HG03066 (cell line): Measurements from ENCODE around the gene OR6B2.

Experiments
- ATAC-seq: cut with Tn5 transposase; IDR thresholded peaks from one replicate; pipeline ENCODE4 v1.9.1; 2021; ENCODE audit warnings: low read depth; ENCODE audit not compliant: unreplicated experiment

OR6B2 gene

DNA sequence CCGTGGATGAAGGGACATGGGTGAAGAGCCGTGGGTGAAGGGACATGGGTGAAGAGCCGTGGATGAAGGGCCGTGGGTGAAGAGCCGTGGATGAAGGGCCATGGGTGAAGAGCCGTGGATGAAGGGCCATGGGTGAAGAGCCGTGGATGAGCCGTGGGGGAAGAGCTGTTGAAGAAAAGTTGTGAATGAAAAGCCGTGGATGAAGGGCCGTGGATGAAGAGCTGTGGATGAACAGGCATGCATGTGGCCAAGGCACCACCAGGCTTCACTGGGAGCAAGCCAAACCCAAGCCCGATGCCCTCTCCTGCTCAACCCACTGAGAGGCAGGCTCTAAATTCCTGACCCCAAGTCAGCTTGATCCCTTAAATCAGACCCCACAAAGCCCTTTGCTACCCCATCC, 12.5 kb upstream of the OR6B2 start:
- ATAC-seq = no peak

DNA sequence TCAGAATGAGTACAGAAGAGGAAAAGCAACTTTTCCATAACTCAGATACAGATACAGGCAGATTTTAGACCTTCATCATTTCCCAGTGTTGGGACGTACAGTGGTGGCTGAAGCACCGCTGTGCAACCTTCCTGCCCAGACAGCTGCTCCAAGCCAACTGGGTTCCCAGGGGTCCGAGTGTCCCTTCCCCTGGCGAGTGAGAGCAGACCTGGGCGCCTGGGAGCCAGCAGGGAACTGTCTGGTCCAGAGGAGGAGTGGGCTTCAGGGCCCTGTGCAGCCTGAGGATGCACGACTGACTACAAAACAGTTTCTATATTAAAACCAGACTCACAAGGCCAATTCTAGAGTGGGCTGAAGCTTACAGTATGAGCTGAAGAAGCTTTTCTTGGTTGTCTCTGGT, 11.1 kb upstream of the OR6B2 start:
- no peak for ATAC-seq

DNA sequence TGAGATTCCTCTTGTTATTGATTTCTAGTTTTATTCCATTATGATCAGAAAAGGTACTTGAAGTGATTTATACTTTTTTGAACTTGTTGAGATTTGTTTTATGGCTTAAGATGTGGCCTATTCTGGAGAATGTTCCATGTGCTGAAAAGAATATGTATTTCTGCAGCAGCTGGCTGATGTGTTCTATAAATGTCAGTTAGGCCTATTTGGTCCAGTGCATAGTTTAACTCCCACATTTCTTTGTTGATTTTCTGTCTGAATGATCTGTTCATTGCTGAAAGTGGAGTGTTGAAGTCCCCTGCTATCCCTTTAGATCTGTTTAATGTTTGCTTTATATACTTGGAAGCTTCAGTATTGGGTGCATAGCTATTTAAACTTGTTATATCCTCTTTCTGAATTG, 7.1 kb upstream of the OR6B2 start:
- ATAC-seq = no peak

DNA sequence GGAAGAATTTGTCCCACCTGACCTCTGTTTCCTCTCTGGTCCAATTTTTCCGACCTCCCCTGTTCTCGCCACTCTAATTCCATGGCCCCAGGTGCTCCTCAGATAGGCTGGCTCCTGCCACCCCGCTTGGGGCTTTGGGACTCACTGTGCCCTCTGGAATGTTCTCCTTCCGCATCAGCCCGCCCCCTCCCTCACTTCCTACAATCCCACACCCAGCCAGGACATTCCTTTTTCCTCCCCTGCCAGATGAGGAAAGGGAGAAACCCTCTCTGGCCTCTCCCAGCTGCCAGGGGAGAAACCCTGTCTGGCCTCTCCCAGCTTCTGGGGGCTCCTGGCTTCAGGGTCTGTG, 3.1 kb upstream of the OR6B2 start:
- no peak for ATAC-seq

- ATAC-seq = no peak
Measured at GRCh38 chr2:240032406-240033329, 2.4 kb upstream of the OR6B2 start.

DNA sequence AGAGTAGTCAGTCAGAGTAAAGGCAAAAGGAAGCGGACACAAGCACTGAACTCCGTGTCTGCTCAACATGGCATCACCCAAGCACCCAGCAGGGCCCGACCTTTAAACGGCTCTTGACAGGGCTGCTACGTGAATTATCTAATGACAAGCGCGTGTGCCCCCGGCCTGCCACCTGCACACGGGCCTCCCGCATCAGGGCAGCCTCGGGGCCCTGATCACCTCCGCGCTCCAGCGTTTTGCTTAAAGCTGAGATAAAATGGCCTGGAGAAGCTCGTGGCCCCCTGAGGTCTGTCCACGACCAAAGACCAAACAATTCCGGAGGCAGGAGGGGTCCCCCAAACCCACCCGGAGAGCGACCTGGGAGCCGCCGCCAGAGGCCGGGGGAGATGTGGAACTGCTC, 5.5 kb downstream of the OR6B2 start:
- ATAC-seq = peak; percentile 16

DNA sequence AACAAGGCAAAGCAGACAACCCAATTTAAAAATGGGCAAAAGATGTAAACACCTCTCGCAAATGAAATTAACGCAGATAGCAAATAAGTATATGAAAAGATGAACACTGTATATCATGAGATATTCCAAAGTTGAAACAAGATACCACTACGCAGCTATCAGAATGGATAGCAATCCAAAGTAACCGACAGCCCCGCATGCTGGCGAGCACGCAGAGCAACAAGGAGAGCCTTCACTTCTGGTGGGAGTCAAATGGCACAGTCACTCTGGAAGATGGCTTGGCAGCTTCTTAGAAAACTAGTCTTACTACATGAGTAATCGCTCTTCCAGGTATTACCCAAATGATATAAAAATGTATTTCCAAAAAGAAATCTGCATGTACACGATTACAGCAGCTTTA, 6.4 kb downstream of the OR6B2 start:
- no peak for ATAC-seq

GRCh38 chr2:240021488-240022104, 8.6 kb downstream of the OR6B2 start:
- no peak for ATAC-seq

GRCh38 chr2:240018071-240018750, 12.0 kb downstream of the OR6B2 start:
- no peak for ATAC-seq

DNA sequence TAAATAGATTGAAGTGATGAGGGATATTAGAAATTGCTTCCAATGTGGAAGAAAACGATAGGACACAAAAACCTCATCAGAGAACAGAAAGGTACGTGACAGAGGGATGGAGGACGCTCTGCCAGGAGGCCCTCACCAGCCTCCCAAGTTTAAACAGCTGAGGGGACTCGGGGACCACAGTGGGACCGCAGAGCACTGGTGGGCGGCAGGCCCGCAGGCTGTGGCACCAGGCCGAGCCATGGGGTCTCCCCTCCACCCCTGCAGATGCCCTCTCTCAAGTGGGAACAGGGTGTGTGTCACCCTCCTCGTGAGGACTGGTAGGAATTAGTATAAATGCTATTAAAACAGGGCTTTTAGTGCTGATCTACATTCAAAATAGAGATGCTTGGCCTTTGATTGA, 15.9 kb downstream of the OR6B2 start:
- ATAC-seq = no peak

DNA sequence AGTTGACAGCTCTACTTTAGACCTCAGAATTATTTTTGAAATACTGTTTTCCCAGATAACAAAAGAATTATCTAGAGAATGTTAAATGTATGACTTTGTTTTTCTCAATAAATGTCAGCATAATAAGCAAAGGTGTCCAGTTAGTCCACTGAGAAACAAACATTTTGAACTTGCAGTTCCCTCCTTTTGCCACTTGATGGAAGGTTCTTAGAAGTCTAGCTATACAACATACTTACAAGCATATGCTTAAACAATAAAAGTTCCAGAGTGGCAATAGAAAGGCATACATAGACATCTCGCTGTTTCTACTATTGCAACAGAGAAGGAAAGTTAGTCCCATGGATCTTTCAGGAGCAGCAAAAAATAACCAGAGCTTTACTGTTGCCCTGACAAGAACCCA, 16.9 kb downstream of the OR6B2 start:
- no peak for ATAC-seq

DNA sequence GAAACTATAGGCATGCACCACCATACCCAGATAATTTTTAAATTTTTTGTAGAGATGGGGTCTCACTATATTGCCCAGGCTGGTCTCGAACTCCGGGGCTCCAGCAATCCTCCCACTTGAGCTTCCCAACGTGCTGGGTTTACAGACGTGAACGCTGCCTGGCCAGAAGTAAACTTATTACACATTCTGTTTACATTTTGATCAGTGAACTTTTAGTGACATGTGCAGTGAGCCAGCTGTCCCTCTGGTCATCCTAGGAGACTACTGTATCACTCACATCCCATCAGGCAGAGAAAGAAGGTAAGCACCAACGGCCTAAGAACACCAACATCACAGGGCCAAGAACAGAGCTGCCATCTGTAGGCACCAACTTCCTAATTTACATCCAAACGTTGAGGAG, 27.2 kb downstream of the OR6B2 start:
- no peak for ATAC-seq

DNA sequence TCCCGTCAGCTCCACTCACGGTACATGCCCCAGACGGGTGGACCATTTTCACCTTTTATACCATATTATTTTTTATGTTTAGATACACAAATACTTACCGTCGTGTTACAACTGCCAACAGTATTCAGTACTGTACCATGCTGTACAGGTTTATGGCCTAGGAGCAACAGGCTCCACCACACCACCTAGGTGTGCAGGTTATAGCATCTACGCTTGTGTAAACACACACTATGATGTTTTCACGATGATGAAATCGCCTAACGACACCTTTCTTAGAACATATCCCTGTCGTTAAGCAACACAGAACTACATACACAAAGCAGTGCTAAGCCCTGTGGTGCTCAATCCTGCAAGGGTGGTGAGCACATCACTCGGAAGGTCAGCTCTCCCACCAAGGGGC, 29.6 kb downstream of the OR6B2 start:
- ATAC-seq = no peak

GRCh38 chr2:239997686-239998409, 32.4 kb downstream of the OR6B2 start:
- ATAC-seq = no peak

- ATAC-seq = no peak
Measured at GRCh38 chr2:239994086-239994485, 36.1 kb downstream of the OR6B2 start.

DNA sequence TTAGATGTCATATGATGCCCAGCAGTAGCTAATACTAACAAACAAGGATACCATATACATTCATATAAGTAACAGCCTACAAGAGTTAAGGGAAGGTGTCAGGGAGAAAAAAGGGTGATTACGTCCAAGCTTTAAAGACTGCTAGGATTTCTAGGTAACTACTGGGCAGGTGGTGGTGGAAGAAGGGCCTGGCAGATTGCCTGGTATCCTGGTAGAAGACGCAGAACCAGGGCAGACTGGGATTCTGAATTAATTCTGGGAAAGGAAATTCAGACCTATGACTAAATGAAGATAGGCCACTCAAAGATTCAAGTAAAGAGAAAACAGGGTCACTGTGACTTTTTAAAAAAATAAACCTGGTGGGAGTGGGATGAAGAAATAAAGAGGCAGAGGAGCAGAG, 36.9 kb downstream of the OR6B2 start:
- ATAC-seq = no peak

DNA sequence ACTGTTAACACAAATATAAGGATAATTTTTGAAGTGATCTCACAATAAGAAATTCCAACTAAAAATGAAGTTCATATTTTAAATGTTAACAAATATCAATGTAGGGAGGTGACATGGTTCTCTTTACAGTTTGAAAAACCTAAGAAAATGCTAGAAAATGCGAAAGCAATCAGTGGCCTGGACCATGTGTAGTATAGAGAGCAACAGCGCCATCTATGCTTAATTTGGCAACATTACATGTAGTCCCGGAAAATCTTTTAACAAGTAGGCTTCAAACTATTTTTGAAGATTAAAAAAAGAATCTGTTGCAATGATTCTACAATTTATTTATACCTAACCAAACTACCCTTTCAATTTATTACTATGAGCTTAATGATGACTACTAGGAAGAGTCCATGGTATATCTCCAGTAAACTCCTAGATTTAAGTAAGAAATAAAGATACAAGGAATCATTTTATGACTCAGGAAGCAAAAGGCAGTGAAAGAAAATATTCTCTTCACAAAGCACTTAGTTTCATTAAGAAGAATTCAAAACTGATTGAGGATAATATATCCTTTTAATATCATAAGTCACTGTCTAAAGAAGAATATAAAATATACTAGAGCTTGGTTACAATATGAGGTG, 38.4 kb downstream of the OR6B2 start:
- no peak for ATAC-seq

GRCh38 chr2:239990966-239991365, 39.3 kb downstream of the OR6B2 start:
- no peak for ATAC-seq

GRCh38 chr2:239985356-239985755, 44.9 kb downstream of the OR6B2 start:
- no peak for ATAC-seq

- no peak for ATAC-seq
Measured at GRCh38 chr2:239984421-239985194, 45.6 kb downstream of the OR6B2 start.
